Ramos (cell line): ENCODE measurements around the gene NKX1-1.
"Not testable (repeated sequence)": the region's sequence is repeated elsewhere in the genome, so short reads cannot be mapped to it uniquely, and the experiment has no call there.

Experiments used
- in situ Hi-C: fragments of 300-500 bp; cut with MboI; formaldehyde crosslinking; loops from one replicate; pipeline ENCODE4 v1.14.3; 2022; ENCODE audit warnings: low sequenced_read_pairs; ENCODE audit not compliant: unreplicated experiment

The NKX1-1 gene

GRCh38 chr4:1394554-1395388, 11.5 kb downstream of the NKX1-1 start:
- in situ Hi-C loops = not testable (repeated sequence)

GRCh38 chr4:1393866-1394265, 12.4 kb downstream of the NKX1-1 start:
- in situ Hi-C loops = no loop called here

DNA sequence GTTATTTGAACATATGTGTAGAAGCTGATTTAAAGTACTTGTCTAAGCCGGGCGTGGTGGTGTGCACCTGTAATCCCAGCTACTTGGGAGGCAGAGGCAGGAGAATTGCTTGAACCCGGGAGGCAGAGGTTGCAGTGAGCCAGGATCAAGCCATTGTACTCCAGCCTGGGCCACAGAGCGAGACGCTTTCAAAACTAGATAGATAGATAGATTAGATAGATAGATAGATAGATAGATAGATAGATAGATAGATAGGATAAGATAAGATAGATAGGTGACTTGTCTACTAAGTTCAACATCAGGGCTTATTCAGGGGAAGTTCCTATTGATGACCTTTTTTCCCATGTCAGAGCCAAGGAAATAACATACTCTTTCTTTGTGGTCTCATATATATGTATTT, 12.9 kb downstream of the NKX1-1 start:
- in situ Hi-C loops = not testable (repeated sequence)

GRCh38 chr4:1385373-1386340, 20.6 kb downstream of the NKX1-1 start:
- in situ Hi-C loops = no loop called here

DNA sequence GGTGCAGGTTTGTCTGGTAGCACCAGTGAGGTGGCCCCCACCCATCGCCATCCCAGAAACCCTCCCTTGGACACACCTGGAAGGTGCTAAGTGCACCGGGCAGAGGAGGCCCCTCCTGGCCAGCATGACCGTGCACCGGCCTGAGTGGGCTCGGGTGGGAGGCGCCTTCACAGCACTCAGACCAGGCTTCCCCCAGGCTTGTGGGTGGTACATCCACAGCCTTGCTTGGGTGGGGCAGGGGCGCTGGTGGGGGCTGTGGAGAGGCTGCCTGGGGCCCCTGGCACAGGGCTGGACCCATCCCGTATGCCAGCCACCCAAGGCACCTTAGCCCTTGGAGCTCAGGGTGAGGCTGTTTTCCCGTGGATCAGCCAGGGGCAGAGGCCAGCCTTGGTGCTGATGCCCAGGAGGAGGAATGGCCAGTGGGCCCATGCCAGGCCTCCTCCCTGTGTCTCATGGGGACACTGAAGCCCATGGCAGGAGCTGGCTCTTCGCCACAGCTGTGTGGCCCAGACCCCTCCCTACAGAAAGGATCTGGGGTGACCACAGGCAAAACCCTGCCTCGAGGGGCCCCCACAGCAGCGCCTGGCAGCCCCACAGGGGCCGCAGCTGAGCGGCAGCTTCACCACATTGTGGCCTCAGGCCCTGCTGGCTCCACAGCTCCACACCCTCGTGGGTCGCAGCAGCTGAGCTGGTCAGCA, 21.4 kb downstream of the NKX1-1 start:
- in situ Hi-C loops = no loop called here

GRCh38 chr4:1383728-1384591, 22.3 kb downstream of the NKX1-1 start:
- in situ Hi-C loops = no loop called here

- in situ Hi-C loops = no loop called here
These were observed 23.2 kb downstream of the NKX1-1 start for GRCh38 chr4:1382776-1383727.

GRCh38 chr4:1381944-1382541, 24.2 kb downstream of the NKX1-1 start:
- in situ Hi-C loops = no loop called here

DNA sequence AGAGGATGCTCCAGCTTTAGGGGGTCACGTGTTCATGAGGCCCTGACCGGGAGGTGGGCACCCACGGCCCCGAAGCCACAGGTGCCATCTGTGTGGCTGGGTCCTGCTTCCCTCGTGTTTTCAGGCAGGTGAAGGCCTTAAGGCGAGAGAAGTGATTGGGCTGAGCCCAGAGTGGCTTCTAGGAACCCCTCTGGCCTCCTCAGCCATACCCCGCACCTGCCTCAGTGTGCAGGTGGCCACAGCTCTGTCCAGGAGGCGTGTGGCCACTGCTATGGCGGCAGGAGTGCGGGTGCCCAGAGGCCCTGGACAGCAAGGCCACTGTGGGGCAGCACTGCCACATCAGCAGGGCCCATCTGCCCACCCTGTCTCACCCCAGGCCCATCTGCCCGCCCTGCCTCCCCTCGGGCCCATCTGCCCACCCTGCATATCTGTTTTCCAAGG, 25.0 kb downstream of the NKX1-1 start:
- in situ Hi-C loops = no loop called here

DNA sequence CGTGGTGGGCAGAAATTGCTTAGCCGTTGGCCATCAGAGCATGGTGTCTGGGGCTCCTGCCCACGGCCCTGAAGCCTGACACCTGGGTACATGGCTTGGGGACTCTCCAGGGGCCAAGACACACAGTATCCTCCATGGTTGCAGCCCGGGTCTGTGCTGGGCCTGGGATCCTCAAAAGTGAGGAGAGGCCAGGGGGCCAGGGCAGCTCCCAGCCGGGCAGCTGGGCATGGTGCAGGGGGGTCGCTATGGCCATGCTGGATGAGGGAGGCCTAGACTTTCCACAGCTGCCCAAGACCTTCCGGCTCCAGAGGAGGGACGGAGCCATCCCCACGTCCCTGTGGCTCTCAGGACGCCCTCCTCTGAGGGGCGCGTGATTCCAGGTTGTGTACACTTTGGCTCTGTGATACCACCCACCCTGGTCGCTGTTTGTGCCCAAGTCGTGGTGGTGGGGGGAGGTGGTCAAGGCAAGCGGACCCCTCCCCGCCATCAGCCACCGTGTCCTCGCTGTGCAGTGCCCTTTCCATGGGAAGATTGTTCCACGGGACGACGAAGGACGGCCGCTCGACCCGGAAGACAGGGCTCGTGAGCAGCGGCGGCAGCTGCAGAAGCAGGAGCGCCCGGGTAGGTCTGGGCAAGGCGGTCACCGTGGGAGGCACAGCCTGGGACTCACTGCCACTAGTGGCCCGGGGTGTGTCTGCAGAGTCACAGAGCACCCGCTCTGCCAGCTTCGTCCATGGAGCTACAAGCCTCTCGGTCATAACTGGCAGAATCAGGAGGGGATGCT, 25.7 kb downstream of the NKX1-1 start:
- in situ Hi-C loops = no loop called here

- in situ Hi-C loops = no loop called here
These were observed 26.4 kb downstream of the NKX1-1 start for GRCh38 chr4:1379801-1380331.

DNA sequence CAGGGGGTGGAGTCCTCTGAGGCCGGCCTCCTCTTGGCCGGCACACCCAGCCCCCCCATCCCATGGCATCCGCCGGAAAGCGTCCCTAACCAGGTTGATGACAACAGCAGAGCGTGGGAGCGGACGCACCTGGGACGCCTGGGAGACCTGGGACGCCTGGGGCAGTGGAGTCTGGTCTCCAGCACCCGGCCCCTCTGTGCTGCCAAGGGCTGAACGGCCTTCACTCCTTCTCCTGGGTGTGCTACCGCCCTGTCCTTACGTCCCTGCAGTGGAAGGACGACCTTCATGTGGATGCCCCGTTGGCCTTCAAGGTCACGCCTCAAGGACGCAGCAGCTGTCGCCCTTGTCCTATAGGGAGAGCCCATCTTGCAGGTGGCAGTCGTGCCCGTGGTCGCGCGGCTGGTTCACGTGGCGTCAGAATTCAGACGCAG, 26.9 kb downstream of the NKX1-1 start:
- in situ Hi-C loops = no loop called here

- in situ Hi-C loops = no loop called here
These were observed 27.5 kb downstream of the NKX1-1 start for GRCh38 chr4:1378559-1379231.

DNA sequence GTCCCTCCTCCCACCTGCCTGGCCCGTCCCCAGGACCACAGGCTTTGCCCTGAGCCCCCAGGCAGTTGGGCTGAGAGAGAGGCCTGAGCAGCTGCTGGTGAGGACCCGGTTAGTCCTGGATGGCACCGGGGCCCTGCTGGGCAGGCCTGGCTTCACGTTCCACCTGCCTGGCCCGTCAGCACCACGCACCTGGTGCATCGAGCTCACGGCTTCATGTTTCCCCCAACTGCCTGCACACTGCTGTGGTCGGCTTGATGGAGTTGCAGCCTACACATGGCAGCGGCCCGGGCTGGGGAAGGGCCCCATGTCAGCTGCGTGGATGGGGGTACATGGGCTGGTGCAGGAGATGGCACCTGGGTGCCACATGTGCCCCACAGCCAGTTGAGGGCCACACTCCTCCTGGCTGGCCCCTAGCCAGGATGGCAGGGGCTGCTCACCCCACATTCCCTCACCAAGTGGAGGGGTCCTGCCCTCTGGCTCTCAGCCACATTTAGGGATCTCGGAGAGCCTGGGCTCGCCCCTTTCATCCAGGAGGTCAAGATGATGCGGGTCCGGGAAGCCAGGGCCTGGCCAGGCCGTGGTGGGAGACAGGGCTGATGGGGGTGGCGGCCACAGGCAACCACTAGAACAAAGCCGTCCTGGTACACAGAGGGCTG, 28.5 kb downstream of the NKX1-1 start:
- in situ Hi-C loops = no loop called here

GRCh38 chr4:1376841-1377605, 29.2 kb downstream of the NKX1-1 start:
- in situ Hi-C loops = no loop called here
